Amniotic stem cell (primary cell): ENCODE data around the gene INSYN2A.
A peak's percentile ranks its signal among the peaks of the same experiment; 100 is the strongest.

Experiments used
- DNase-seq: peaks from one replicate; lab custom pipeline; 2025; lab: John Stamatoyannopoulos, UW

The INSYN2A gene

GRCh38 chr10:127154831-127155620, 41.4 kb downstream of the INSYN2A start:
- no peak for DNase-seq

- DNase-seq = no peak
Measured at GRCh38 chr10:127153181-127153580, 43.2 kb downstream of the INSYN2A start.

- no peak for DNase-seq
Measured at GRCh38 chr10:127151981-127152699, 44.3 kb downstream of the INSYN2A start.

GRCh38 chr10:127151541-127151940, 44.9 kb downstream of the INSYN2A start:
- no peak for DNase-seq

- DNase-seq = no peak
Measured at GRCh38 chr10:127150136-127150535, 46.3 kb downstream of the INSYN2A start.

GRCh38 chr10:127149501-127150081, 46.8 kb downstream of the INSYN2A start:
- no peak for DNase-seq

- no peak for DNase-seq
Measured at GRCh38 chr10:127148933-127149220, 47.5 kb downstream of the INSYN2A start.

GRCh38 chr10:127148066-127148932, 48.1 kb downstream of the INSYN2A start:
- peak; percentile 57 for DNase-seq

GRCh38 chr10:127146661-127147060, 49.7 kb downstream of the INSYN2A start:
- DNase-seq = no peak
